ENCODE data around the gene MARCHF7. TPM values are rescaled to one million over a fixed set of nuclear protein-coding genes. Genes with fewer than 3 reads are reported as not detected.
A peak's percentile ranks its signal among the peaks of the same experiment; 100 is the strongest.

MARCHF7 gene
- total RNA-seq, 3 donors from 2014 or later (not counting 1 experiment from before 2014, with no cell fraction given): 60.5 to 96.5 (median 66.8) TPM

GRCh38 chr2:159758686-159759085, 46.4 kb downstream of the MARCHF7 start:
- H3K4me1 ChIP-seq (ENCODE audit: control insufficient read depth, insufficient read depth, low read length): no peaks in the 10 kb centered on the region
- H3K9me3 Mint-ChIP-seq: no peaks in the 10 kb centered on the region
- H3K27me3 ChIP-seq (ENCODE audit: control insufficient read depth, insufficient read depth, low read length): no peaks in the 10 kb centered on the region
- peak overlapping the region; percentile 64 to 78 for H3K27ac Mint-ChIP-seq
- no peak for ATAC-seq
- no peaks in the 10 kb centered on the region for H3K27me3 Mint-ChIP-seq (ENCODE audit: low read depth in 2 of 2)
- no peaks in the 10 kb centered on the region for H3K36me3 Mint-ChIP-seq
- H3K4me1 Mint-ChIP-seq: peaks cover 19 to 20% of the 10 kb centered on the region in 2 donors
- H3K4me3 ChIP-seq (ENCODE audit: low read length): no peak overlapping the region
- H3K36me3 ChIP-seq (ENCODE audit: control insufficient read depth, insufficient read depth, low read length): peaks cover 72% of the 10 kb centered on the region
- no peak for DNase-seq
- no peaks in the 10 kb centered on the region for H3K9me3 ChIP-seq (ENCODE audit: control insufficient read depth, insufficient read depth, low read length)
- TF ChIP-seq CTCF (IDR thresholded peaks at IDR 0.05): no peak
- 85% methylated on average over 1 of the region's 1 CpG for WGBS (ENCODE audit: insufficient coverage)
- no peak overlapping the region for H3K27ac ChIP-seq (ENCODE audit: low read length)
- no peak overlapping the region for H3K4me3 Mint-ChIP-seq
- intact Hi-C loops (cut with micrococcal nuclease): no loop called here

- H3K36me3 ChIP-seq (ENCODE audit: control insufficient read depth, insufficient read depth, low read length): peaks cover 71% of the 10 kb centered on the region
- no peak overlapping the region for H3K4me3 Mint-ChIP-seq
- H3K4me1 ChIP-seq (ENCODE audit: control insufficient read depth, insufficient read depth, low read length): no peaks in the 10 kb centered on the region
- H3K27me3 Mint-ChIP-seq (ENCODE audit: low read depth in 2 of 2): no peaks in the 10 kb centered on the region
- intact Hi-C loops (cut with micrococcal nuclease): no loop called here
- H3K4me1 Mint-ChIP-seq: peaks cover 19 to 23% of the 10 kb centered on the region in 2 donors
- no peaks in the 10 kb centered on the region for H3K27me3 ChIP-seq (ENCODE audit: control insufficient read depth, insufficient read depth, low read length)
- H3K9me3 Mint-ChIP-seq: no peaks in the 10 kb centered on the region
- H3K27ac ChIP-seq (ENCODE audit: low read length): no peak overlapping the region
- DNase-seq (no peak), ATAC-seq (no peak)
- no peaks in the 10 kb centered on the region for H3K9me3 ChIP-seq (ENCODE audit: control insufficient read depth, insufficient read depth, low read length)
- no peaks in the 10 kb centered on the region for H3K36me3 Mint-ChIP-seq
- peak overlapping the region; percentile 29 to 78 for H3K27ac Mint-ChIP-seq
- TF ChIP-seq CTCF (IDR thresholded peaks at IDR 0.05): no peak
- 92% methylated on average over 2 of the region's 3 CpGs for WGBS (ENCODE audit: insufficient coverage)
- H3K4me3 ChIP-seq (ENCODE audit: low read length): no peak overlapping the region
These were observed 47.3 kb downstream of the MARCHF7 start for GRCh38 chr2:159759577-159759976.

GRCh38 chr2:159760326-159760725, 48.0 kb downstream of the MARCHF7 start:
- Mint-ChIP-seq H3K4me3 (no peak overlapping the region), H3K9me3 (no peaks in the 10 kb centered on the region), H3K27ac (peak overlapping the region; percentile 29 to 78), H3K36me3 (no peaks in the 10 kb centered on the region), H3K27me3 (ENCODE audit: low read depth in 2 of 2) (no peaks in the 10 kb centered on the region), H3K4me1 (peaks cover 19 to 31% of the 10 kb centered on the region in 2 donors)
- no peak overlapping the region for H3K4me3 ChIP-seq (ENCODE audit: low read length)
- no peaks in the 10 kb centered on the region for H3K27me3 ChIP-seq (ENCODE audit: control insufficient read depth, insufficient read depth, low read length)
- no peak for DNase-seq
- intact Hi-C loops (cut with micrococcal nuclease): no loop called here
- H3K9me3 ChIP-seq (ENCODE audit: control insufficient read depth, insufficient read depth, low read length): no peaks in the 10 kb centered on the region
- no peaks in the 10 kb centered on the region for H3K4me1 ChIP-seq (ENCODE audit: control insufficient read depth, insufficient read depth, low read length)
- no peak for ATAC-seq
- H3K36me3 ChIP-seq (ENCODE audit: control insufficient read depth, insufficient read depth, low read length): peaks cover 67% of the 10 kb centered on the region
- TF ChIP-seq CTCF (IDR thresholded peaks at IDR 0.05): no peak
- no peak overlapping the region for H3K27ac ChIP-seq (ENCODE audit: low read length)

GRCh38 chr2:159762075-159762474, 49.8 kb downstream of the MARCHF7 start:
- H3K27me3 ChIP-seq (ENCODE audit: control insufficient read depth, insufficient read depth, low read length): no peaks in the 10 kb centered on the region
- peak overlapping the region in 1 of 2 donors; percentile 53 for H3K27ac Mint-ChIP-seq
- ATAC-seq (no peak), DNase-seq (no peak)
- no peak overlapping the region for H3K4me3 Mint-ChIP-seq
- no peaks in the 10 kb centered on the region for H3K4me1 ChIP-seq (ENCODE audit: control insufficient read depth, insufficient read depth, low read length)
- TF ChIP-seq CTCF (IDR thresholded peaks at IDR 0.05): no peak
- H3K4me3 ChIP-seq (ENCODE audit: low read length): no peak overlapping the region
- 78% methylated on average over 1 of the region's 1 CpG for WGBS (ENCODE audit: insufficient coverage)
- no peaks in the 10 kb centered on the region for H3K9me3 Mint-ChIP-seq
- no peaks in the 10 kb centered on the region for H3K36me3 Mint-ChIP-seq
- peaks cover 66% of the 10 kb centered on the region for H3K36me3 ChIP-seq (ENCODE audit: control insufficient read depth, insufficient read depth, low read length)
- H3K27ac ChIP-seq (ENCODE audit: low read length): no peak overlapping the region
- no peaks in the 10 kb centered on the region for H3K27me3 Mint-ChIP-seq (ENCODE audit: low read depth in 2 of 2)
- intact Hi-C loops (cut with micrococcal nuclease): no loop called here
- peaks cover 19 to 38% of the 10 kb centered on the region in 2 donors for H3K4me1 Mint-ChIP-seq
- H3K9me3 ChIP-seq (ENCODE audit: control insufficient read depth, insufficient read depth, low read length): no peaks in the 10 kb centered on the region
